B cell (primary cell): Measurements from ENCODE around the gene SGSH.

Source experiments
- EZH2 ChIP-seq: IDR thresholded peaks from 2 replicates; pipeline ENCODE4 v1.6.1; 2012; ENCODE audit warnings: borderline replicate concordance, low read depth, mild to moderate bottlenecking, moderate library complexity, low read length; ENCODE audit not compliant: insufficient read depth, poor library complexity, severe bottlenecking
- TF ChIP-seq, protein P1 (sequence below): fragments of 200-600 bp; IDR thresholded peaks from one replicate; pipeline ENCODE4 v1.8.0; 2022; ENCODE audit warnings: antibody characterized with exemption, mild to moderate bottlenecking

DNA sequence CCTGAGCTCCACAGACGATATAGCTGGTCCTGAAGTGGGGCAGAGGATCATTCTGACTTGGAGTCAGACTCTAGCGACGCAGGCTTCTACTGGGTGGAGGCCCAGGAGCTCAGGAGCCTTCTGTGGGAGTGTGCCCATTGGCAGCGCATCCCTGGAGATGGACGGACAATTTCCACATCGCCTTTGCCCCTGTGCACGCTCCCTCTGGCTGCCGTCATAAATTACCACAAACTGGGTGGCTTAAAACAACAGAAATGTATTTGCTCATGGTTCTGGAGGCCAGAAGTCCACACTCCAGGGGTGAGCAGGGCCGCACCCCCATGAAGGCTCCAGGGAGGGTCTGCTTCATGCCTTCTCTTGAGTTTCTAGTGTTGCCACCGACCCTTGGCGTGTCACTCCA, 43.4 kb downstream of the SGSH start:
- TF ChIP-seq EZH2 = no peak
- TF ChIP-seq, protein P1, sequence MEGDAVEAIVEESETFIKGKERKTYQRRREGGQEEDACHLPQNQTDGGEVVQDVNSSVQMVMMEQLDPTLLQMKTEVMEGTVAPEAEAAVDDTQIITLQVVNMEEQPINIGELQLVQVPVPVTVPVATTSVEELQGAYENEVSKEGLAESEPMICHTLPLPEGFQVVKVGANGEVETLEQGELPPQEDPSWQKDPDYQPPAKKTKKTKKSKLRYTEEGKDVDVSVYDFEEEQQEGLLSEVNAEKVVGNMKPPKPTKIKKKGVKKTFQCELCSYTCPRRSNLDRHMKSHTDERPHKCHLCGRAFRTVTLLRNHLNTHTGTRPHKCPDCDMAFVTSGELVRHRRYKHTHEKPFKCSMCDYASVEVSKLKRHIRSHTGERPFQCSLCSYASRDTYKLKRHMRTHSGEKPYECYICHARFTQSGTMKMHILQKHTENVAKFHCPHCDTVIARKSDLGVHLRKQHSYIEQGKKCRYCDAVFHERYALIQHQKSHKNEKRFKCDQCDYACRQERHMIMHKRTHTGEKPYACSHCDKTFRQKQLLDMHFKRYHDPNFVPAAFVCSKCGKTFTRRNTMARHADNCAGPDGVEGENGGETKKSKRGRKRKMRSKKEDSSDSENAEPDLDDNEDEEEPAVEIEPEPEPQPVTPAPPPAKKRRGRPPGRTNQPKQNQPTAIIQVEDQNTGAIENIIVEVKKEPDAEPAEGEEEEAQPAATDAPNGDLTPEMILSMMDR = no peak
